Panc1 (cell line): ENCODE results near the gene ADAMTS15. TPM values are rescaled to one million over a fixed set of nuclear protein-coding genes. Genes with fewer than 3 reads are reported as not detected.

Experiments
- ATAC-seq: fragments of 200-7000 bp; cut with Tn5 transposase; 2 replicates; pipeline ENCODE4 v1.9.1; 2020; ENCODE audit warnings: mild to moderate bottlenecking, moderate library complexity
- BruUV-seq: library from RNA; stranded (reverse); fragments of 400-500 nt; replicated peaks from 2 replicates; lab custom pipeline; 2021; lab: Mats Ljungman, UMichigan
- CTCF ChIA-PET: fragments of 300-600 bp; sonication (Branson Sonifier 250); formaldehyde crosslinking; loops from one replicate; lab custom pipeline; 2022; ENCODE audit warnings: antibody characterized with exemption; lab: Charles Lee
- POLR2A ChIA-PET: fragments of 300-600 bp; sonication (Branson Sonifier 250); formaldehyde crosslinking; loops from one replicate; lab custom pipeline; 2022; ENCODE audit warnings: antibody characterized with exemption; lab: Charles Lee
- DNase-seq: peaks from one replicate; pipeline ENCODE4 v3.0.0-alpha.2; 2010; ENCODE audit warnings: low read depth, low spot score
- H3K27ac ChIP-seq: 2 replicates; pipeline ENCODE4 v1.5.1; 2011; ENCODE audit warnings: mild to moderate bottlenecking, low read length, inconsistent platforms
- H3K27me3 ChIP-seq: fragments of 200-500 bp; sonication (Bioruptor generic); 2 replicates; pipeline ENCODE4 v1.6.0; 2014; ENCODE audit warnings: low read length, inconsistent platforms; ENCODE audit not compliant: control insufficient read depth, insufficient read depth
- H3K36me3 ChIP-seq: fragments of 200-500 bp; sonication (Bioruptor generic); 2 replicates; pipeline ENCODE4 v1.5.1; 2014; ENCODE audit warnings: inconsistent platforms, mild to moderate bottlenecking, low read length, moderate library complexity; ENCODE audit not compliant: control insufficient read depth, insufficient read depth
- H3K4me1 ChIP-seq: 2 replicates; pipeline ENCODE4 v1.5.1; 2011; ENCODE audit warnings: inconsistent platforms, mild to moderate bottlenecking, low read length, moderate library complexity; ENCODE audit not compliant: control insufficient read depth, insufficient read depth
- H3K4me3 ChIP-seq, 2 experiments: 2 replicates each; pipeline ENCODE4 v1.5.1; 2011 to 2012; ENCODE audit warnings: low read depth in 2 of 2, low read length in 2 of 2, mild to moderate bottlenecking in 2 of 2, inconsistent platforms in 1 of 2, moderate library complexity in 1 of 2
- H3K9me3 ChIP-seq: fragments of 200-500 bp; sonication (Bioruptor generic); 2 replicates; pipeline ENCODE4 v1.5.1; 2014; ENCODE audit warnings: low read depth, mild to moderate bottlenecking, inconsistent platforms, low read length, moderate library complexity; ENCODE audit not compliant: control insufficient read depth, insufficient read depth
- CTCF ChIP-seq: fragments of 450-650 bp; IDR thresholded peaks from 2 replicates; pipeline ENCODE4 v1.5.1; 2017; ENCODE audit warnings: mild to moderate bottlenecking
- POLR2AphosphoS5 ChIP-seq: IDR thresholded peaks from 2 replicates; pipeline ENCODE4 v1.6.1; 2012; ENCODE audit warnings: mild to moderate bottlenecking, low read depth, low read length, moderate library complexity
- REST ChIP-seq, 2 experiments: IDR thresholded peaks; 2 replicates each; pipeline ENCODE4 v1.6.1; 2011 to 2012; ENCODE audit warnings: low read depth in 2 of 2, control low read depth in 1 of 2, low read length in 1 of 2, mild to moderate bottlenecking in 1 of 2, moderate library complexity in 1 of 2; ENCODE audit not compliant: insufficient read depth in 1 of 2
- SIN3A ChIP-seq: IDR thresholded peaks from 2 replicates; pipeline ENCODE4 v1.6.1; 2012; ENCODE audit warnings: low read depth, mild to moderate bottlenecking, low read length, moderate library complexity, borderline replicate concordance; ENCODE audit not compliant: insufficient read depth
- TCF7L2 ChIP-seq: IDR thresholded peaks from 2 replicates; pipeline ENCODE4 v1.6.1; 2011; ENCODE audit warnings: mild to moderate bottlenecking, low read depth, low read length, inconsistent platforms
- in situ Hi-C: cut with HindIII; loops from 2 replicates; pipeline ENCODE4 v1.10.0; 2016; ENCODE audit warnings: low sequenced_read_pairs, low pct_unique_long_range_greater_than_20kb
- intact Hi-C: fragments of 100-400 bp; cut with micrococcal nuclease; formaldehyde crosslinking; loops from one replicate; pipeline ENCODE4 v1.10.0; 2022; ENCODE audit not compliant: unreplicated experiment
- total RNA-seq: library from RNA; stranded (reverse); gene quantifications from one replicate; pipeline ENCODE4 v1.2.1, GENCODE V29; 2021; ENCODE audit not compliant: unreplicated experiment

Gene ADAMTS15
- total RNA-seq, 1 experiment from 2014 or later, result 39.9 TPM

DNA sequence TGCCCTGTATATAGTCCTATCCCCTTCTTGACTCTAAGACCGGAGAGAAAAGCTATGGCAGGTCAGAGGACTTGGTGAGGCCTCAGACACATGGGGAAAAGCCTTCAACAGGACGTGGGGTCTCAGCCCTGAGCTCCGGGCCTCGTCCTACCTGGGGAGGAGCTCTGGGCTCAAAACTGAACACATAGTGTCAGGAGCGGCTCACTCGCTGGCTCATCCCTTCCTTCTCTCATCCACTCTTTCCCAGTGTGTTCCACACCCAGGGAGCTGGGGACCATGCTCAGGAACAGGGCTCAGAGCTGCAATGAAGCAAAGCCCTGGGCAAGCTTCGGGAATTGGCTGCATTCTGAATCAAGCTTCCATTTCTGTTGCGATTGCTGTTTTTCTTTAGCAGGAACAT, 14.5 kb downstream of the ADAMTS15 start:
- intact Hi-C loops, result no loop called here
- CTCF ChIA-PET, result no interaction called here
- Histone ChIP-seq H3K4me3 (no peak overlapping the region), H3K9me3 (no peaks in the 10 kb centered on the region), H3K27ac (no peak overlapping the region), H3K4me1 (0 out of 2 replicates have a peak, but pooled peaks cover 2% of the 10 kb centered on the region), H3K36me3 (no peaks in the 10 kb centered on the region; the same call in 1 of the 2 replicates), H3K27me3 (no peaks in the 10 kb centered on the region)
- TF ChIP-seq SIN3A, result no peak
- no peak for TF ChIP-seq REST (IDR thresholded peaks at IDR 0.05; ENCODE audit: insufficient read depth in 1 of 2, low read depth in 2 of 2, low read length in 1 of 2)
- no peak for TF ChIP-seq CTCF
- TF ChIP-seq TCF7L2, result no peak
- TF ChIP-seq POLR2AphosphoS5, result no peak
- in situ Hi-C loops, result loop anchor here (10.0 kb wide), 1 partner anchor 382 kb away; no protein-coding TSS in a partner anchor
- POLR2A ChIA-PET, result interaction anchor here (0.5 to 0.7 kb wide), 3 partner anchors 10 to 130 kb away, joined by 3 to 13 read pairs (median 10); no protein-coding TSS in a partner anchor
- DNase-seq, result no peak
- BruUV-seq, result no TSS peak
- no peak for ATAC-seq

DNA sequence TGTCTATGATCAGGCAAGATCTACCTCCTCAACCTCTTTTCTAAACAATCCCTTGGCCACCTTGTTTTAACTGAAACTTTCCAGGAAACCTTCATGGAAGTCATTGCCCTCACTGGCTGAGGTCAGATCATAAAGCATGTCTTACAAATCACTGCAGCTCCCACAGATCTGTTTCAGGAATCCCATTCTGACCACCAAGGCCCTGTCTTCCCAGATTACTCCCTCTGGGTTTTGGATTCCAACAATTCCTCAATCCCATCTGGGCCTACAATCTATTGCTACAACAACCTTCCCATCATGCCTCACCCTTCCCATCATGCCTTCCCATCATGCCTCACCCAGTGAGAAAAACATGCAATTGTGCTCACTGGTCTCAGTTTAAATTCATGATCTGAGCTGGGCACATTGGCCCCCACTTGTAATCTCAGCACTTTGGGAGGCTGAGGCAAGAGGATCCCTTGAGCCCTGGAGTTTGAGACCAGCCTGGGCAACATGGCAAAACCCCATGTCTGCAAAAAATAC, 15.9 kb downstream of the ADAMTS15 start:
- in situ Hi-C loops, result loop anchor here (10.0 kb wide), 1 partner anchor 380 kb away; no protein-coding TSS in a partner anchor

More for the DNA sequence above, 15.9 kb downstream of the ADAMTS15 start:
- no peaks in the 10 kb centered on the region for H3K9me3 ChIP-seq
- no peak for ATAC-seq
- no peaks in the 10 kb centered on the region; the same call in 1 of the 2 replicates for H3K36me3 ChIP-seq
- ChIA-PET POLR2A (no interaction called here), CTCF (no interaction called here)
- intact Hi-C loops, result no loop called here
- no peak overlapping the region for H3K27ac ChIP-seq
- DNase-seq, result no peak
- H3K4me1 ChIP-seq, result no peaks in the 10 kb centered on the region
- TF ChIP-seq REST (IDR thresholded peaks at IDR 0.05; ENCODE audit: insufficient read depth in 1 of 2, low read depth in 2 of 2, low read length in 1 of 2), result no peak
- no peak for TF ChIP-seq TCF7L2
- TF ChIP-seq SIN3A, result no peak
- no peak for TF ChIP-seq CTCF
- TF ChIP-seq POLR2AphosphoS5, result no peak
- BruUV-seq, result no TSS peak
- no peaks in the 10 kb centered on the region for H3K27me3 ChIP-seq
- H3K4me3 ChIP-seq, result no peak overlapping the region
